ENCODE data around the gene CD226.
A peak's percentile ranks its signal among the peaks of the same experiment; 100 is the strongest.
"Not testable (repeated sequence)": the region's sequence is repeated elsewhere in the genome, so short reads cannot be mapped to it uniquely, and the experiment has no call there.

CD226 gene

GRCh38 chr18:69879051-69879450, 68.6 kb downstream of the CD226 start:
- DNase-seq (ENCODE audit: low read depth); H3K4me3 ChIP-seq (ENCODE audit: low read depth, low read length): not testable (repeated sequence)

GRCh38 chr18:69878213-69878933, 69.3 kb downstream of the CD226 start:
- no peak overlapping the region for H3K4me3 ChIP-seq (ENCODE audit: low read depth, low read length)
- DNase-seq (ENCODE audit: low read depth) = no peak

DNA sequence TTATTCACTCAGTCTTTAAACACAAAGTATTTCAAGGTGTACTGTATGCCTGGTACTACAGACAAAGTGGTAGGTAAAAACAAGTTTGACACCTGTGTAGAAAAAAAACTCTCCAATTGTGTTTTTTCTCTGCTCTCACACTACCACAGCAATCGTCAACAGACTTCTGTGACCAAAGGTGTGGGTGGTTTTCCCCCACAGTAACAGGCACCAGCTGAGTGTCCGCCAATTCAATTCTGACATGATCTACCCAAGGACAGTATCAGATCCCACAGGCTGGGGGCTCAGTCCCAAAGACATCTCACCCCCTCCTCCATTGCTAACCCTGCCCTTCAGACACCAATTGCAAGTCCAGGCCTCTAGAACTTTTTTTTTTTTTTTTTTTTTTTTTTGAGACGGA, 71.2 kb downstream of the CD226 start:
- DNase-seq (ENCODE audit: low read depth) = no peak
- no peak overlapping the region for H3K4me3 ChIP-seq (ENCODE audit: low read depth, low read length)

GRCh38 chr18:69874058-69874457, 73.6 kb downstream of the CD226 start:
- no peak for DNase-seq (ENCODE audit: low read depth)
- H3K4me3 ChIP-seq (ENCODE audit: low read depth, low read length) = no peak overlapping the region

- no peak for DNase-seq (ENCODE audit: low read depth)
Measured at GRCh38 chr18:69872661-69873060, 75.0 kb downstream of the CD226 start.

DNA sequence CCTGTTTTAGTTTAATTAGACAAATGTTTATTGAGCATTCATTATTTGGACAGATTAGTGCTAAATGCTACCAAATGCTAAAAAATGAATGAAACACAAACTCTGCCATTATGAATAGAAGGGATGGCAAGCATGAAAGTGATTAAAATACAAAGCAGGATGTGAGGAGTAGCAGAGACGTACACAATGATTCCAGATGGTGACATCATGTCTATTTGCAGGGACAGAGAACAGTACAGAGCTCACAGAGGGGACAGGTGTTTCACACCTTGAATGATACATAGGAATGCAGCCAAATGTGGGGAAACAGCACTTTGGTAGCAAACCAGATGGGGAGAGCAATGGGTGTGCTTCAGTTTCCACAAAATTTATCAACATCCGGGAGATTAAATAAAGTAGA, 76.3 kb downstream of the CD226 start:
- DNase-seq (ENCODE audit: low read depth) = no peak
- no peak overlapping the region for H3K4me3 ChIP-seq (ENCODE audit: low read depth, low read length)

More at GRCh38 chr18:69872661-69873060, 75.0 kb downstream of the CD226 start:
- H3K4me3 ChIP-seq (ENCODE audit: low read depth, low read length) = no peak overlapping the region

- H3K4me3 ChIP-seq (ENCODE audit: low read depth, low read length) = no peak overlapping the region
- no peak for DNase-seq (ENCODE audit: low read depth)
Measured at GRCh38 chr18:69870736-69871135, 76.9 kb downstream of the CD226 start.

GRCh38 chr18:69866212-69866611, 81.5 kb downstream of the CD226 start:
- no peak overlapping the region for H3K4me3 ChIP-seq (ENCODE audit: low read depth, low read length)
- no peak for DNase-seq (ENCODE audit: low read depth)

DNA sequence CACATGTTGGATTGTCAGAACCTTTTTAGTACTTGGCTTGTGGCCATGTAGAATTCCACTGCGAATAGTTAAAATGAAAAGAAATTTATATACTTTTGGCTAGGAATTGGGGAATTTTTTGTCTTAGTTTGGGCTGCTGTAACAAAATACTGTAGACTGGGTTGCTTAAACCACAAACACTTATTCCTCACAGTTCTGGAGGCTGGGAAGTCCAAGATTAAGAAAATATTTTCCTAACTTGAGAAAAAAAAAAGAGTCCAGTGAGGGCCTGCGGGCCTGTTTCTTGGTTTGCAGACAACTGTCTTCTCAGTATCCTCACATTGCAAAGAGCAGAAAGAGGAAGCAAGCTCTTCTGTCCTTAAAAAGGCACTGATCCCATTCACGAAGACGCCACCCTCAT, 81.9 kb downstream of the CD226 start:
- DNase-seq (ENCODE audit: low read depth) = no peak
- H3K4me3 ChIP-seq (ENCODE audit: low read depth, low read length) = no peak overlapping the region

DNA sequence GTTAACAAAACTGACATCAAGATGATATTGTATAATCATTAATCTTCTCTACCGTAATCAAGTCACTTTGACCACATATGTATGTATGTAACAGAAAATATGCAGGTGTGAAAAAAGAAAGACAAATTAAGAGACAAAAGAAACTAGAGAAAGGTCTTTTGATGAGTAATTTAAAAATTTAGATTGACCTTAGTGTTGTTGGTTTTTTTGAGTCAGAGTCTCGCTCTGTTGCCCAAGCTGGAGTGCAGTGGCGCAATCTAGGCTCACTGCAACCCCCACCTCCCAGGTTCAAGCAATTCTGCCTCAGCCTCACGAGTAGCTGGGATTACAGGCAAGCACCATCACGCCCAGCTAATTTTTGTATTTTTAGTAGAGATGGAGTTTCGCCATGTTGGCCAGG, 82.9 kb downstream of the CD226 start:
- not testable (repeated sequence) for DNase-seq (ENCODE audit: low read depth); H3K4me3 ChIP-seq (ENCODE audit: low read depth, low read length)

DNA sequence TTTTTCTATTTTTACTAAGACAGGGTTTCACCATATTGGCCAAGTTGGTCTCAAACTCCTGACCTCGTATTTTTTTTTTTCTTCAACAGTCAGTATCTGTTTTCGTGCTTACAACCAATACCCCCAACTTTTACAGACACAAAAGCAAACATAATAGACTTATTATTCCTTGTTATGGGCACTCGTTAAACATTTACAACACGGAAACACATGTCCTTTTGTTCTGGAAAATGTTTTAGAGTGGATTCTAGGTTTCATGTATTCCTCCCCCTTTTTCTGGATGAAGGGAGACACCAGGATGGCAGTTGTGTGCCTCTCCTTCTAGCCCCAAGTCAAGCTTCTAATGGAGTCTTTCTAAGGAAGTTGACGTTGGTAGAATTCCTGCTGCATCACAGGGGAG, 88.8 kb downstream of the CD226 start:
- H3K4me3 ChIP-seq (ENCODE audit: low read depth, low read length) = no peak overlapping the region
- no peak for DNase-seq (ENCODE audit: low read depth)

GRCh38 chr18:69854455-69854854, 93.2 kb downstream of the CD226 start:
- DNase-seq (ENCODE audit: low read depth) = no peak
- H3K4me3 ChIP-seq (ENCODE audit: low read depth, low read length) = no peak overlapping the region

GRCh38 chr18:69853051-69853450, 94.6 kb downstream of the CD226 start:
- no peak for DNase-seq (ENCODE audit: low read depth)
- no peak overlapping the region for H3K4me3 ChIP-seq (ENCODE audit: low read depth, low read length)

- no peak overlapping the region for H3K4me3 ChIP-seq (ENCODE audit: low read depth, low read length)
- DNase-seq (ENCODE audit: low read depth) = no peak
Measured at GRCh38 chr18:69845593-69846506, 101.8 kb downstream of the CD226 start.

- H3K4me3 ChIP-seq (ENCODE audit: low read depth, low read length) = no peak overlapping the region
- DNase-seq (ENCODE audit: low read depth) = no peak
Measured at GRCh38 chr18:69844656-69845055, 103.0 kb downstream of the CD226 start.

DNA sequence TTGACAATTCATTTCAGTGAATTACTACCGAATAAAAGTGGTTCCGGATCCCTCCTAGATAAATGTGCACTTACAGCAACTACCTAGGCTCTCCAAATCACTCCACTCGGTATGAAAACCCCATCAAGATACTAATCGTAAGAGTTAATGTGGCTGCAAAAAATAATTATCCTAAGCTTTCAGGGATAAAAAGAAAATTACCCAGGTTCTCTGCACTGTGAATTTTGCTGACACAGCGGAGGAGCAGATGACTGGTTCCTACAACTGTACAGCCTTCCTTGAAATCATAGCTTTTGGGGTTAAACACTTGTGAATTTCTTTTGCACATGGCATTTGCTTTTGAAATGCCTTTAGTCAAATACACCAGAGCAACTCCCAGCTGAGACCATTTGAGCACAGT, 104.7 kb downstream of the CD226 start:
- no peak for DNase-seq (ENCODE audit: low read depth)
- no peak overlapping the region for H3K4me3 ChIP-seq (ENCODE audit: low read depth, low read length)

DNA sequence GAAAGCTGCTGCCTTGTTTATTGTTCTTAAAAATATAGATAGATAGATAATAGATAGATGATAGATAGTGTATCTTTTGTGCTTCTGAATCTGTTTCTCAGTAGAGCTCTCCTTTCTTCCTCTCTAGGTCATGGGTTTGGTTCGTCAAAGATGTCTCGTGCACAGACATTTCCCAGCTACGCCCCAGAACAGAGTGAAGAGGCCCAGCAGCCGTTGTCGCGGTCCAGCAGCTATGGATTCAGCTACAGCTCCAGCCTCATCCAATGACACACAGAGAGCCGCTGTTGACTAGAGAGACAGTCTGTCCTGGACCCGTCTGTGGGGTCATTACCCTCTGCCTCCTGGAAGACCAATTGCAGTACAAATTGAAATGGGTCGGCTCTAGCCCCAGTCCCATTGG, 106.6 kb downstream of the CD226 start:
- DNase-seq (ENCODE audit: low read depth) = no peak
- H3K4me3 ChIP-seq (ENCODE audit: low read depth, low read length) = no peak overlapping the region

DNA sequence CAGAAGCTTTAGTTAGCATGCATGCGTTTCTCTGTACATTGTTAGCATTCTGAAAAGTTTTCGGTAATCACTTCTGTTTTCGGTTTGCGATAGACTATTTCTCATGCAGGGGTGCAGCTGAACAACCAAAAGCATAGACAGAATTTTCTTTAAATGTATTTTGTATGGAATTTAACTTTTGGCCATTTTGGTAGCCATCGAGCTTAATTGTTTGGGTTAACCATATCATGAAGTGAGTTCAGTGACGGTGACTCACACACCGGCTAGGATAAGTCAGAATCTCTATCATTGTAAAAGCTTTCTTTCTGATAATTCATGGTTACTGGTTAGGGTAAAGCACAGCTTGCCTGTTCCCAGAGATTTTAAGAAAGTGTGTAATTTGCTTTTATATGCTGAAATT, 107.2 kb downstream of the CD226 start:
- H3K4me3 ChIP-seq (ENCODE audit: low read depth, low read length) = peak overlapping the region; percentile 8
- DNase-seq (ENCODE audit: low read depth) = no peak

- no peak for DNase-seq (ENCODE audit: low read depth)
- H3K4me3 ChIP-seq (ENCODE audit: low read depth, low read length) = peak overlapping the region; percentile 8
Measured at GRCh38 chr18:69840001-69840400, 107.7 kb downstream of the CD226 start.

GRCh38 chr18:69839497-69839896, 108.2 kb downstream of the CD226 start:
- no peak overlapping the region for H3K4me3 ChIP-seq (ENCODE audit: low read depth, low read length)
- DNase-seq (ENCODE audit: low read depth) = no peak

Data from skeletal muscle cell (primary cell).